ENCODE results near the gene UST. TPM values are rescaled to one million over a fixed set of nuclear protein-coding genes. Genes with fewer than 3 reads are reported as not detected.

UST gene
- total and polyA plus RNA-seq, 2 donors (not counting 1 experiment from before 2014, with no cell fraction given), result 7.3 to 16.9 TPM

GRCh38 chr6:148814082-148814790 lies 67.4 kb downstream of the UST start:
- H3K27ac Mint-ChIP-seq, result no peak overlapping the region
- ATAC-seq (ENCODE audit: low read depth) (no peak), DNase-seq (no peak)
- Histone ChIP-seq H3K9ac (ENCODE audit: low read length) (no peak overlapping the region), H3K27me3 (replicated peaks in 1 of 4; ENCODE audit: control extremely low read depth in 1 of 4, control insufficient read depth in 3 of 4, insufficient read depth in 4 of 4, low read length in 3 of 4) (no peaks in the 10 kb centered on the region), H2AFZ (ENCODE audit: insufficient read depth, low read depth, low read length, poor library complexity, severe bottlenecking) (no peak overlapping the region), H4K20me1 (ENCODE audit: control insufficient read depth, insufficient read depth, low read length, poor library complexity, severe bottlenecking) (peaks cover 17% of the 10 kb centered on the region), H3K4me3 (ENCODE audit: control extremely low read depth in 1 of 5, extremely low read depth in 1 of 5, insufficient read depth in 1 of 5, low read depth in 2 of 5, low read length in 4 of 5) (no peak overlapping the region), H3K4me2 (replicated peaks; ENCODE audit: low read depth, low read length, poor library complexity, severe bottlenecking) (no peak overlapping the region), H3K4me1 (ENCODE audit: control insufficient read depth in 2 of 2, insufficient read depth in 2 of 2, low read length in 2 of 2) (peaks cover 6 to 12% of the 10 kb centered on the region in 2 donors), H3K79me2 (ENCODE audit: control insufficient read depth, insufficient read depth, low read length) (peaks cover 91% of the 10 kb centered on the region), H3K9me3 (ENCODE audit: control extremely low read depth in 1 of 3, control insufficient read depth in 2 of 3, insufficient read depth in 1 of 3, low read length in 2 of 3) (peaks cover 0 to 5% (median 4%) of the 10 kb centered on the region in 3 donors), H3K27ac (ENCODE audit: low read length in 2 of 2) (no peak overlapping the region), H3K36me3 (replicated peaks in 1 of 2; ENCODE audit: control extremely low read depth in 1 of 2, control insufficient read depth in 1 of 2, extremely low read depth in 1 of 2, insufficient read depth in 2 of 2, low read length in 1 of 2) (no peaks in the 10 kb centered on the region)
- H3K27me3 Mint-ChIP-seq, result no peaks in the 10 kb centered on the region
- peaks cover 27% of the 10 kb centered on the region for H3K4me1 Mint-ChIP-seq
- ChIA-PET POLR2A (no interaction called here), CTCF (no interaction called here)
- intact Hi-C loops (cut with micrococcal nuclease), result no loop called here
- TF ChIP-seq, protein P1, sequence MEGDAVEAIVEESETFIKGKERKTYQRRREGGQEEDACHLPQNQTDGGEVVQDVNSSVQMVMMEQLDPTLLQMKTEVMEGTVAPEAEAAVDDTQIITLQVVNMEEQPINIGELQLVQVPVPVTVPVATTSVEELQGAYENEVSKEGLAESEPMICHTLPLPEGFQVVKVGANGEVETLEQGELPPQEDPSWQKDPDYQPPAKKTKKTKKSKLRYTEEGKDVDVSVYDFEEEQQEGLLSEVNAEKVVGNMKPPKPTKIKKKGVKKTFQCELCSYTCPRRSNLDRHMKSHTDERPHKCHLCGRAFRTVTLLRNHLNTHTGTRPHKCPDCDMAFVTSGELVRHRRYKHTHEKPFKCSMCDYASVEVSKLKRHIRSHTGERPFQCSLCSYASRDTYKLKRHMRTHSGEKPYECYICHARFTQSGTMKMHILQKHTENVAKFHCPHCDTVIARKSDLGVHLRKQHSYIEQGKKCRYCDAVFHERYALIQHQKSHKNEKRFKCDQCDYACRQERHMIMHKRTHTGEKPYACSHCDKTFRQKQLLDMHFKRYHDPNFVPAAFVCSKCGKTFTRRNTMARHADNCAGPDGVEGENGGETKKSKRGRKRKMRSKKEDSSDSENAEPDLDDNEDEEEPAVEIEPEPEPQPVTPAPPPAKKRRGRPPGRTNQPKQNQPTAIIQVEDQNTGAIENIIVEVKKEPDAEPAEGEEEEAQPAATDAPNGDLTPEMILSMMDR (IDR thresholded peaks at IDR 0.05), result no peak
- TF ChIP-seq EZH2 (IDR thresholded peaks at IDR 0.05; ENCODE audit: borderline replicate concordance, insufficient read depth, low read depth, low read length, poor library complexity, severe bottlenecking), result no peak
- peaks cover 5% of the 10 kb centered on the region for H3K9me3 Mint-ChIP-seq (ENCODE audit: insufficient read depth)
- WGBS (ENCODE audit: insufficient coverage), result 79% methylated on average over 3 of the region's 5 CpGs
- H3K4me3 Mint-ChIP-seq, result no peak overlapping the region

- H3K4me3 Mint-ChIP-seq, result no peak overlapping the region
- no peaks in the 10 kb centered on the region for H3K36me3 ChIP-seq (replicated peaks in 1 of 2; ENCODE audit: control extremely low read depth in 1 of 2, control insufficient read depth in 1 of 2, extremely low read depth in 1 of 2, insufficient read depth in 2 of 2, low read length in 1 of 2)
- no peak overlapping the region for H3K27ac Mint-ChIP-seq
- H3K4me1 ChIP-seq (ENCODE audit: control insufficient read depth in 2 of 2, insufficient read depth in 2 of 2, low read length in 2 of 2), result peaks cover 6 to 12% of the 10 kb centered on the region in 2 donors
- H3K9me3 Mint-ChIP-seq (ENCODE audit: insufficient read depth), result peaks cover 5% of the 10 kb centered on the region
- H3K27me3 Mint-ChIP-seq, result no peaks in the 10 kb centered on the region
- peaks cover 17% of the 10 kb centered on the region for H4K20me1 ChIP-seq (ENCODE audit: control insufficient read depth, insufficient read depth, low read length, poor library complexity, severe bottlenecking)
- H3K4me1 Mint-ChIP-seq, result peaks cover 24% of the 10 kb centered on the region
- H3K79me2 ChIP-seq (ENCODE audit: control insufficient read depth, insufficient read depth, low read length), result peaks cover 88% of the 10 kb centered on the region
- no peak overlapping the region for H2AFZ ChIP-seq (ENCODE audit: insufficient read depth, low read depth, low read length, poor library complexity, severe bottlenecking)
- peaks cover 0 to 5% (median 4%) of the 10 kb centered on the region in 3 donors for H3K9me3 ChIP-seq (ENCODE audit: control extremely low read depth in 1 of 3, control insufficient read depth in 2 of 3, insufficient read depth in 1 of 3, low read length in 2 of 3)
- no peaks in the 10 kb centered on the region for H3K27me3 ChIP-seq (replicated peaks in 1 of 4; ENCODE audit: control extremely low read depth in 1 of 4, control insufficient read depth in 3 of 4, insufficient read depth in 4 of 4, low read length in 3 of 4)
- no CpG with 5 or more reads among the region's 2 CpGs for WGBS (ENCODE audit: insufficient coverage)
- intact Hi-C loops (cut with micrococcal nuclease), result no loop called here
- H3K27ac ChIP-seq (ENCODE audit: low read length in 2 of 2), result no peak overlapping the region
- DNase-seq (no peak), ATAC-seq (ENCODE audit: low read depth) (no peak)
- CTCF ChIA-PET, result no interaction called here
- POLR2A ChIA-PET, result no interaction called here
- no peak overlapping the region for H3K4me3 ChIP-seq (ENCODE audit: control extremely low read depth in 1 of 5, extremely low read depth in 1 of 5, insufficient read depth in 1 of 5, low read depth in 2 of 5, low read length in 4 of 5)
- H3K4me2 ChIP-seq (replicated peaks; ENCODE audit: low read depth, low read length, poor library complexity, severe bottlenecking), result no peak overlapping the region
- no peak overlapping the region for H3K9ac ChIP-seq (ENCODE audit: low read length)
- TF ChIP-seq, protein P1 (IDR thresholded peaks at IDR 0.05), result no peak
- no peak for TF ChIP-seq EZH2 (IDR thresholded peaks at IDR 0.05; ENCODE audit: borderline replicate concordance, insufficient read depth, low read depth, low read length, poor library complexity, severe bottlenecking)
Observed at GRCh38 chr6:148814869-148815268, 68.0 kb downstream of the UST start.
